Measurements from ENCODE around the gene ZNF76. TPM values are rescaled to one million over a fixed set of nuclear protein-coding genes. Genes with fewer than 3 reads are reported as not detected.

Gene ZNF76
- total RNA-seq, 2 experiments from 2014 or later = 46.1 to 53.4 TPM

- TF ChIP-seq, protein P1, sequence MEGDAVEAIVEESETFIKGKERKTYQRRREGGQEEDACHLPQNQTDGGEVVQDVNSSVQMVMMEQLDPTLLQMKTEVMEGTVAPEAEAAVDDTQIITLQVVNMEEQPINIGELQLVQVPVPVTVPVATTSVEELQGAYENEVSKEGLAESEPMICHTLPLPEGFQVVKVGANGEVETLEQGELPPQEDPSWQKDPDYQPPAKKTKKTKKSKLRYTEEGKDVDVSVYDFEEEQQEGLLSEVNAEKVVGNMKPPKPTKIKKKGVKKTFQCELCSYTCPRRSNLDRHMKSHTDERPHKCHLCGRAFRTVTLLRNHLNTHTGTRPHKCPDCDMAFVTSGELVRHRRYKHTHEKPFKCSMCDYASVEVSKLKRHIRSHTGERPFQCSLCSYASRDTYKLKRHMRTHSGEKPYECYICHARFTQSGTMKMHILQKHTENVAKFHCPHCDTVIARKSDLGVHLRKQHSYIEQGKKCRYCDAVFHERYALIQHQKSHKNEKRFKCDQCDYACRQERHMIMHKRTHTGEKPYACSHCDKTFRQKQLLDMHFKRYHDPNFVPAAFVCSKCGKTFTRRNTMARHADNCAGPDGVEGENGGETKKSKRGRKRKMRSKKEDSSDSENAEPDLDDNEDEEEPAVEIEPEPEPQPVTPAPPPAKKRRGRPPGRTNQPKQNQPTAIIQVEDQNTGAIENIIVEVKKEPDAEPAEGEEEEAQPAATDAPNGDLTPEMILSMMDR (IDR thresholded peaks at IDR 0.05) = no peak
- no peak for DNase-seq
- Histone ChIP-seq H3K9me3 (ENCODE audit: control insufficient read depth in 1 of 2, insufficient read depth in 1 of 2, low read length in 2 of 2) (no peaks in the 10 kb centered on the region), H3K27ac (ENCODE audit: low read depth in 1 of 2, low read length in 2 of 2) (no peak overlapping the region), H3K4me3 (ENCODE audit: low read length) (no peak overlapping the region), H3K4me1 (ENCODE audit: insufficient read depth, low read length) (no peaks in the 10 kb centered on the region), H3K27me3 (ENCODE audit: control insufficient read depth in 1 of 2, insufficient read depth in 2 of 2, low read length in 2 of 2) (peaks cover 20 to 40% of the 10 kb centered on the region in 2 experiments), H3K36me3 (ENCODE audit: insufficient read depth, low read length) (no peaks in the 10 kb centered on the region)
- Mint-ChIP-seq H3K27ac (no peak overlapping the region), H3K4me1 (ENCODE audit: low read depth) (no peaks in the 10 kb centered on the region), H3K27me3 (peaks cover 58% of the 10 kb centered on the region), H3K36me3 (ENCODE audit: low read depth) (no peaks in the 10 kb centered on the region), H3K9me3 (no peaks in the 10 kb centered on the region), H3K4me3 (no peak overlapping the region)
- no peak for ATAC-seq (ENCODE audit: poor library complexity)
- intact Hi-C loops (cut with DNase I, micrococcal nuclease) = no loop called here
- ChIA-PET CTCF (interaction anchor here (1.5 kb wide), 1 partner anchor 15 kb away, joined by 4 read pairs; no protein-coding TSS in a partner anchor), POLR2A (no interaction called here)
Observed at GRCh38 chr6:35219683-35220326, 39.7 kb upstream of the ZNF76 start.

DNA sequence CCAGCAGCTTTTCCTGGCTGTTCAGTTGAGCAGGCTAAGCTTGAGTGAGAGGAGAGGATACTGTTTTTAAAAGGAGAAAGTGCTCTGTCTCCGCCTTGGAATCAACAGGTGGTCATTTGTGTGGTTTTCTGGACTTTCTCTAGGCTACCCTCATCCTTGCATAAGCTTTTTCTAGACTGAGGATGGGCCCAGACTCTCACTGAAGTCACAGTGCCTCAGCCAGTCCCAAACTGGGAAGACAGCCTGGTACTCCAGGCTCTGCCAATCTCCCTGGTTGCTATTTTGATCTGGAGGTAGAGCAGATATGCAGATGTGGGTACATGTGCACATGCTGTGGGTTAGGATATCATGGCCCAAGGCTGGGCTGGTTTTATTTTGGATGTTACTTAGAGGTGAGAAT lies 38.8 kb upstream of the ZNF76 start:
- peaks cover 12 to 31% of the 10 kb centered on the region in 2 experiments for H3K27me3 ChIP-seq (ENCODE audit: control insufficient read depth in 1 of 2, insufficient read depth in 2 of 2, low read length in 2 of 2)

GRCh38 chr6:35223396-35223795 lies 36.1 kb upstream of the ZNF76 start:
- H3K4me3 ChIP-seq (ENCODE audit: low read length) = no peak overlapping the region
- TF ChIP-seq, protein P1 (IDR thresholded peaks at IDR 0.05) = no peak
- DNase-seq = no peak
- Mint-ChIP-seq H3K36me3 (ENCODE audit: low read depth) (no peaks in the 10 kb centered on the region), H3K27ac (no peak overlapping the region), H3K9me3 (no peaks in the 10 kb centered on the region), H3K27me3 (peaks cover 23% of the 10 kb centered on the region), H3K4me1 (ENCODE audit: low read depth) (no peaks in the 10 kb centered on the region), H3K4me3 (no peak overlapping the region)
- no peaks in the 10 kb centered on the region for H3K4me1 ChIP-seq (ENCODE audit: insufficient read depth, low read length)
- intact Hi-C loops (cut with DNase I, micrococcal nuclease) = no loop called here
- H3K27ac ChIP-seq (ENCODE audit: low read depth in 1 of 2, low read length in 2 of 2) = no peak overlapping the region
- no peaks in the 10 kb centered on the region for H3K9me3 ChIP-seq (ENCODE audit: control insufficient read depth in 1 of 2, insufficient read depth in 1 of 2, low read length in 2 of 2)
- no peak for ATAC-seq (ENCODE audit: poor library complexity)
- no peaks in the 10 kb centered on the region for H3K36me3 ChIP-seq (ENCODE audit: insufficient read depth, low read length)
- POLR2A ChIA-PET = no interaction called here
- CTCF ChIA-PET = no interaction called here
- H3K27me3 ChIP-seq (ENCODE audit: control insufficient read depth in 1 of 2, insufficient read depth in 2 of 2, low read length in 2 of 2) = peaks cover under 1 to 11% of the 10 kb centered on the region in 2 experiments

More for the DNA sequence above, 38.8 kb upstream of the ZNF76 start:
- no peak overlapping the region for H3K4me3 Mint-ChIP-seq
- Histone ChIP-seq H3K36me3 (ENCODE audit: insufficient read depth, low read length) (no peaks in the 10 kb centered on the region), H3K4me3 (ENCODE audit: low read length) (no peak overlapping the region), H3K4me1 (ENCODE audit: insufficient read depth, low read length) (no peaks in the 10 kb centered on the region), H3K27ac (ENCODE audit: low read depth in 1 of 2, low read length in 2 of 2) (no peak overlapping the region), H3K9me3 (ENCODE audit: control insufficient read depth in 1 of 2, insufficient read depth in 1 of 2, low read length in 2 of 2) (no peaks in the 10 kb centered on the region)
- no peaks in the 10 kb centered on the region for H3K4me1 Mint-ChIP-seq (ENCODE audit: low read depth)
- H3K36me3 Mint-ChIP-seq (ENCODE audit: low read depth) = no peaks in the 10 kb centered on the region
- no peak overlapping the region for H3K27ac Mint-ChIP-seq
- POLR2A ChIA-PET = no interaction called here
- intact Hi-C loops (cut with DNase I, micrococcal nuclease) = no loop called here
- ATAC-seq (ENCODE audit: poor library complexity) (no peak), DNase-seq (no peak)
- CTCF ChIA-PET = no interaction called here
- H3K27me3 Mint-ChIP-seq = peaks cover 48% of the 10 kb centered on the region
- no peaks in the 10 kb centered on the region for H3K9me3 Mint-ChIP-seq
- TF ChIP-seq, protein P1 (IDR thresholded peaks at IDR 0.05) = no peak

Data from CD4-positive, alpha-beta T cell (primary cell).